AG09309 (cell line): ENCODE data around the gene UBC.
"Not testable (repeated sequence)": the region's sequence is repeated elsewhere in the genome, so short reads cannot be mapped to it uniquely, and the experiment has no call there.

ENCODE experiments used
- DNase-seq: peaks from one replicate; pipeline ENCODE4 v3.0.0-alpha.2; 2010; ENCODE audit warnings: low read depth
- H3K4me3 ChIP-seq: 2 replicates; pipeline ENCODE4 v1.5.1; 2011; ENCODE audit warnings: mild to moderate bottlenecking, low read depth, low read length, moderate library complexity; ENCODE audit not compliant: control insufficient read depth
- TF ChIP-seq, protein P1 (sequence below): IDR thresholded peaks from 2 replicates; pipeline ENCODE4 v1.5.1; 2011; ENCODE audit warnings: mild to moderate bottlenecking, low read depth, low read length, inconsistent platforms; ENCODE audit not compliant: insufficient read depth, control insufficient read depth; ENCODE audit errors: missing control alignments

Gene UBC

GRCh38 chr12:124928095-124928911 is 13.9 kb upstream of the UBC start:
- TF ChIP-seq, protein P1, sequence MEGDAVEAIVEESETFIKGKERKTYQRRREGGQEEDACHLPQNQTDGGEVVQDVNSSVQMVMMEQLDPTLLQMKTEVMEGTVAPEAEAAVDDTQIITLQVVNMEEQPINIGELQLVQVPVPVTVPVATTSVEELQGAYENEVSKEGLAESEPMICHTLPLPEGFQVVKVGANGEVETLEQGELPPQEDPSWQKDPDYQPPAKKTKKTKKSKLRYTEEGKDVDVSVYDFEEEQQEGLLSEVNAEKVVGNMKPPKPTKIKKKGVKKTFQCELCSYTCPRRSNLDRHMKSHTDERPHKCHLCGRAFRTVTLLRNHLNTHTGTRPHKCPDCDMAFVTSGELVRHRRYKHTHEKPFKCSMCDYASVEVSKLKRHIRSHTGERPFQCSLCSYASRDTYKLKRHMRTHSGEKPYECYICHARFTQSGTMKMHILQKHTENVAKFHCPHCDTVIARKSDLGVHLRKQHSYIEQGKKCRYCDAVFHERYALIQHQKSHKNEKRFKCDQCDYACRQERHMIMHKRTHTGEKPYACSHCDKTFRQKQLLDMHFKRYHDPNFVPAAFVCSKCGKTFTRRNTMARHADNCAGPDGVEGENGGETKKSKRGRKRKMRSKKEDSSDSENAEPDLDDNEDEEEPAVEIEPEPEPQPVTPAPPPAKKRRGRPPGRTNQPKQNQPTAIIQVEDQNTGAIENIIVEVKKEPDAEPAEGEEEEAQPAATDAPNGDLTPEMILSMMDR, result no peak
- H3K4me3 ChIP-seq, result no peak overlapping the region; the same call in none of the 2 replicates
- no peak for DNase-seq

DNA sequence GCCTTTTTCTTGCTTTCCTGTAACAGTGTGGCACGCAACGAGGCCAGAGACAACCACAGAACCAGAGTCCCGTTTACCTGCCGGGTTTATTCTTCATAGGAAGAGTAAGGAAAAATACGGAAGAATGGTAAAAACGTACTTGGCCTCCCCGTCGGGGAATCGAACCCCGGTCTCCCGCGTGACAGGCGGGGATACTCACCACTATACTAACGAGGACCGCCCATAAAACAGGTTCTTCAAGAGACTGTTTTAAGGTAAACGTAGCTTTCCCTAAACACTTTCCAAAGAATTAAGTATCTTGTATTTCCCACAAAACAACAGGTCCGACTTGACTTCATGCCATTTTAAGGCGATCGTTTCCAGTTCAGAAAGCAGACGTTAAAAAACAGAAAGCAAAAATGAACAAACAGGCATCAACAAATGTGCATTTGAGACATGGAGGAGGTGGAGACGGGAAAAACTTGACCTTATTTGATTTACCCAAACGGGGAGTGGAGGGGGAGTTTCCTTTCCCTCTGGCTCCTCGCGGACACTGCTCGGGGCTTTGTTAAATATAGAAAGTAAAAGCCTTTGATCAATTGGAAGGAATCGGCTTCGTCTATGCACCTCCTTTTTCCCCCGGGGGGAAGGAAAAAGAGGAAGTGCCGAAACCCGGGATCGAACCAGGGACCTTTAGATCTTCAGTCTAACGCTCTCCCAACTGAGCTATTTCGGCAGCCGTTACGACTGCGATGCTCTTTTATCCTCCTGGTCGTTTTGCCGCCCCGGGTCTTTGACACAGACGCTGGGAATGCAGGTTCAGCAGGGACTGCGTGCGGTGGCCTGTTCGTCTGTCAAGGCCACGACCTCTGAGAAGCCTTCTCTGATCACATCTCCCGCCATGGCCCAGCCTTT is 13.0 kb upstream of the UBC start:
- H3K4me3 ChIP-seq, result peak overlapping the region; percentile 61
- TF ChIP-seq, protein P1, result no peak
- DNase-seq, result no peak

DNA sequence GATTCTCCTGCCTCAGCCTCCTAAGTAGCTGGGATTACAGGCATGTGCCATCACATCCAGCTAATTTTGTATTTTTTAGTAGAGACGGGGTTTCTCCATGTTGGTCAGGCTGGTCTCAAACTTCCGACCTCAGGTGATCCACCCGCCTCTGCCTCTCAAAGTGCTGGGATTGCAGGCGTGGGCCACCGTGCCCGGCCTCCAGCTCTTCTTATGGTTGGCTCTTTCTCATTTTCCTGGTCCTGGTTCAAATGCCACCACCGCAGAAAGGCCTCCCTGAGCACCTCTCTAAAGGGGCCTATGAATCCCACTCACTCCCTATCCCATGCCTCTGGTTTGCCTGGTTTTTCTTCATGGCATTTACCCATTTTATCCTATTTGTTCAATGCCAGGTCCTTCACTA is 11.3 kb upstream of the UBC start:
- H3K4me3 ChIP-seq, DNase-seq: not testable (repeated sequence)

DNA sequence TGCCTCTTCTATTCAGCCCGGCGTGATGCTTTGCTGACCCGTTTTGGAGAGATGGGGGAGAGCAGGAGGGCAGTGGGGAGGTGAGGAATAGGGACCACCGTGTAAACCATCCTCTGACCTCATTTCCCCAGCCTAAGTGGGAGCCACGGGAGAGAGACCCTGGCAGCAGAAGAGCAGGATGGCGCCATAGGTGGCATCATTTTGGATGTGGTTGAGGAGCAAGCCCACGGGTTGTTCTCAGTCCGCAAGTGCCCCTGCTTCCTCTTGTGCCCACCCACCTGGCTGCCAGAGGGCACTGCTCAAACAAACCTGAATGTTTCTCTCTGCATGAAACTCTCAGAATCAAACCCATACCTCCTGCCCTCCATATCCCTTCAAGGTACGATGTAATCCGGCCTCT is 10.7 kb upstream of the UBC start:
- TF ChIP-seq, protein P1, result no peak
- no peak overlapping the region for H3K4me3 ChIP-seq
- DNase-seq, result no peak

DNA sequence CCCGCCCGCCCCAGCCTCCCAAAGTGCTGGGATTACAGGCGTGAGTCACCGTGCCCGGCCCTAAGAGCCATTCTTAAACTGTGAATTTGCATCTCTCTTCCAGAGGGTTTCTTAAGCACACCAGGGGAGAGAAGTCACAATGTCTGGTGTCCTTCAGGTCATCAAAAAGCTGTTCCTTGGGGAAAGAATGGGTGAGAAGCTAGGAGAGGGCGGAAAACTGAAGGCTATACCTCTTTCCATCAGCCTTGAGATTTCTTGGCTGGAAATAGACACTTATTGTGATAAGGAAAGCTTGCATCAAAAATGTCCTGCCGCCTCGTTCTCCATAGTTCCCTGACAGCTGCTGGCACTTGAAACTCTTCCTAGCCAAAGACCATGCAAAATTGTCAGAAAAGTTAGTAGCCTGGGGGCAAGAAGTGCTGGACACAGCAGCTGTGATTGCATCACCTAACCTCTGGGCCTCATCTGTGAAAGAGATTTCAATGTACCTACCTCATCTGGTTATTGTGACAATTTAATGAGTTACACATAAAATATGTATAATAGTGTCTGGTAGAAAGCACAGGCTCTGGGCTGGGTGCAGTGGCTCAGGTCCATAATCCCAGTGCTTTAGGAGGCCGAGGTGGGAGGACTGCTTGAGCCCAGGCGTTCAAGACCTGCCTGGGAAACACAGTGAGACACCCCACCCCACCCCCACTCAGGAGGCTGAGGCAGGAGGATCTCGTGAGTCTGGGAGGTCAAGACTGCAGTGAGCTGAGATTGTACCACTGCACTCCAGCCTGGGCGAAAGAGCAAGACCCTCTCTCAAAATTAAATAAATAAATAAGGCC is 9.7 kb upstream of the UBC start:
- H3K4me3 ChIP-seq, result no peak overlapping the region
- DNase-seq, result no peak
- TF ChIP-seq, protein P1, result no peak

GRCh38 chr12:124921200-124922031 is 7.0 kb upstream of the UBC start:
- TF ChIP-seq, protein P1, result no peak
- no peak for DNase-seq
- H3K4me3 ChIP-seq, result no peak overlapping the region
